22Rv1 (cell line): ENCODE data around the gene ZBTB39.

Source experiments
- H3K27ac ChIP-seq: fragments of 450-650 bp; 2 replicates; pipeline ENCODE4 v1.5.1; 2017
- CTCF ChIP-seq: fragments of 450-650 bp; IDR thresholded peaks from 2 replicates; pipeline ENCODE4 v1.5.1; 2017; ENCODE audit warnings: mild to moderate bottlenecking
- ZFX ChIP-seq: fragments of 450-650 bp; IDR thresholded peaks from 2 replicates; pipeline ENCODE4 v1.6.1; 2017; ENCODE audit warnings: antibody characterized with exemption, borderline replicate concordance

Gene ZBTB39

GRCh38 chr12:56951582-56952339 is 54.6 kb downstream of the ZBTB39 start:
- H3K27ac ChIP-seq: no peak overlapping the region
- no peak for TF ChIP-seq CTCF
- TF ChIP-seq ZFX: no peak

- H3K27ac ChIP-seq: no peak overlapping the region
- no peak for TF ChIP-seq CTCF
Measured at GRCh38 chr12:56948881-56949280, 57.5 kb downstream of the ZBTB39 start.
